HepG2 (cell line): Measurements from ENCODE around the gene GGTA1. TPM values are rescaled to one million over a fixed set of nuclear protein-coding genes. Genes with fewer than 3 reads are reported as not detected.

Experiments
- ATAC-seq: fragments of 200-7000 bp; cut with Tn5 transposase; 3 replicates; pipeline ENCODE4 v1.9.1; 2020; ENCODE audit warnings: mild to moderate bottlenecking, moderate library complexity
- BruUV-seq: library from RNA; stranded (reverse); fragments of 400-500 nt; replicated peaks from 2 replicates; lab custom pipeline; 2021; lab: Mats Ljungman, UMichigan
- CTCF ChIA-PET: fragments of 300-600 bp; formaldehyde crosslinking; extraction: SDS; loops from one replicate; lab custom pipeline; 2021; ENCODE audit warnings: low total read pairs, inconsistent platforms, low intra/inter-chr PET ratio; lab: Yijun Ruan, JAX
- POLR2A ChIA-PET: fragments of 350-600 bp; sonication (Branson Sonifier 250); formaldehyde crosslinking; loops from one replicate; lab custom pipeline; 2020; ENCODE audit warnings: antibody characterized with exemption, inconsistent platforms; lab: Yijun Ruan, JAX
- DNase-seq: peaks from one replicate; pipeline ENCODE4 v3.0.0-alpha.2; 2015; ENCODE audit warnings: low spot score
- FAIRE-seq: peaks from 3 replicates; lab custom pipeline; 2011; peaks lifted over from hg19 to GRCh38; lab: Jason Lieb, UNC
- H2AFZ ChIP-seq: one replicate; pipeline ENCODE4 v1.6.1; 2011; ENCODE audit warnings: low read length, inconsistent platforms
- H3K27ac ChIP-seq: fragments of 300-600 bp; 3 replicates; pipeline ENCODE4 v1.8.0; 2011; ENCODE audit warnings: mixed run types, mild to moderate bottlenecking, mixed read lengths, low read length, inconsistent platforms; ENCODE audit not compliant: insufficient read depth; ENCODE audit errors: extremely low read length
- H3K27me3 ChIP-seq, 2 experiments: fragments of 200-600 bp in 1 of 2; 2 replicates in 1 of 2; 3 replicates in 1 of 2; pipeline versions ENCODE4 v1.6.0 to v1.8.0; 2011; ENCODE audit warnings: low read length in 2 of 2, mild to moderate bottlenecking in 2 of 2, moderate library complexity in 2 of 2, inconsistent platforms in 1 of 2; ENCODE audit not compliant: insufficient read depth in 2 of 2, control insufficient read depth in 1 of 2
- H3K36me3 ChIP-seq, 2 experiments: fragments of 200-600 bp in 1 of 2; replicated peaks in 1 of 2; 2 replicates in 1 of 2; 3 replicates in 1 of 2; pipeline versions ENCODE4 v1.5.1 to v1.8.0; 2011; ENCODE audit warnings: low read length in 2 of 2, inconsistent platforms in 1 of 2; ENCODE audit not compliant: insufficient read depth in 2 of 2, control insufficient read depth in 1 of 2
- H3K4me1 ChIP-seq: 2 replicates; pipeline ENCODE4 v1.5.1; 2012; ENCODE audit warnings: low read length, inconsistent platforms; ENCODE audit not compliant: insufficient read depth
- H3K4me2 ChIP-seq: 2 replicates; pipeline ENCODE4 v1.6.0; 2011; ENCODE audit warnings: low read depth, low read length, inconsistent platforms
- H3K4me3 ChIP-seq, 3 experiments: fragments of 200-600 bp in 1 of 3; sonication (generic), shearing (Covaris generic) in 1 of 3; replicated peaks in 1 of 3; 2 replicates each; pipeline ENCODE4 v1.5.1; 2011 to 2016; ENCODE audit warnings: low read length in 3 of 3, inconsistent platforms in 2 of 3, low read depth in 2 of 3, mild to moderate bottlenecking in 2 of 3, control low read depth in 1 of 3, mixed read lengths in 1 of 3; ENCODE audit not compliant: insufficient read depth in 1 of 3
- H3K79me2 ChIP-seq: one replicate; pipeline ENCODE4 v1.6.1; 2011; ENCODE audit warnings: low read length, inconsistent platforms; ENCODE audit not compliant: insufficient read depth
- H3K9ac ChIP-seq: 2 replicates; pipeline ENCODE4 v1.6.0; 2011; ENCODE audit warnings: mild to moderate bottlenecking, low read depth, low read length, inconsistent platforms; ENCODE audit not compliant: insufficient read depth
- H3K9me3 ChIP-seq: 2 replicates; pipeline ENCODE4 v1.5.1; 2012; ENCODE audit warnings: mild to moderate bottlenecking, low read length
- H4K20me1 ChIP-seq: 2 replicates; pipeline ENCODE4 v1.6.0; 2011; ENCODE audit warnings: inconsistent platforms, mild to moderate bottlenecking, low read length, moderate library complexity; ENCODE audit not compliant: insufficient read depth
- CCAR2 ChIP-seq: fragments of 200-400 bp; formaldehyde crosslinking; optimal IDR thresholded peaks from 2 replicates; pipeline ENCODE3; 2018; ENCODE audit warnings: low read depth, mild to moderate bottlenecking, low read length, moderate library complexity
- ETV5 ChIP-seq: IDR thresholded peaks from 2 replicates; pipeline ENCODE4 v1.6.1; 2018; ENCODE audit warnings: missing biosample characterization, missing genetic modification reagents, inconsistent platforms, borderline replicate concordance
- GZF1 ChIP-seq: sonication (generic); formaldehyde crosslinking; IDR thresholded peaks from 2 replicates; pipeline ENCODE4 v1.5.1; 2020; ENCODE audit warnings: mild to moderate bottlenecking, missing genetic modification reagents
- KDM2A ChIP-seq: sonication (generic); formaldehyde crosslinking; IDR thresholded peaks from 2 replicates; pipeline ENCODE4 v1.4.0; 2020; ENCODE audit warnings: low read depth, missing genetic modification reagents, borderline replicate concordance
- MYC ChIP-seq: sonication (generic); formaldehyde crosslinking; IDR thresholded peaks from 2 replicates; pipeline ENCODE4 v1.9.0; 2021; ENCODE audit warnings: missing genetic modification reagents, borderline replicate concordance
- SUZ12 ChIP-seq: fragments of 150-350 bp; IDR thresholded peaks from 2 replicates; pipeline ENCODE4 v1.6.1; 2014; ENCODE audit warnings: low read depth, low read length
- TBX3 ChIP-seq: fragments of 450-650 bp; IDR thresholded peaks from 2 replicates; pipeline ENCODE4 v1.6.1; 2017; ENCODE audit warnings: antibody characterized with exemption, mild to moderate bottlenecking, inconsistent platforms, borderline replicate concordance
- ZBTB3 ChIP-seq: sonication (generic); formaldehyde crosslinking; IDR thresholded peaks from 2 replicates; pipeline ENCODE4 v1.4.0; 2020; ENCODE audit warnings: low read depth, mild to moderate bottlenecking, moderate library complexity, missing genetic modification reagents, borderline replicate concordance
- ZFP37 ChIP-seq: sonication (generic); formaldehyde crosslinking; IDR thresholded peaks from 2 replicates; pipeline ENCODE4 v1.4.0; 2020; ENCODE audit warnings: missing genetic modification reagents, borderline replicate concordance
- ZNF546 ChIP-seq: sonication (generic); formaldehyde crosslinking; conservative IDR thresholded peaks from 2 replicates; pipeline ENCODE4 v1.8.1; 2023; ENCODE audit warnings: mild to moderate bottlenecking, missing genetic modification reagents
- ZNF674 ChIP-seq: sonication (generic); formaldehyde crosslinking; IDR thresholded peaks from 2 replicates; pipeline ENCODE4 v1.5.0; 2020; ENCODE audit warnings: low read depth, mild to moderate bottlenecking, missing genetic modification reagents
- ZNF772 ChIP-seq: sonication (generic); formaldehyde crosslinking; IDR thresholded peaks from 2 replicates; pipeline ENCODE4 v1.5.0; 2020; ENCODE audit warnings: mild to moderate bottlenecking, missing genetic modification reagents
- whole genome bisulfite sequencing: methylation state at CpG from one replicate; pipeline ENCODE4 v1.1.6; 2017; ENCODE audit warnings: low lambda C conversion rate; 5-methylcytosine and 5-hydroxymethylcytosine counted together
- in situ Hi-C: cut with HindIII; loops from 2 replicates; pipeline ENCODE4 v1.10.0; 2017; ENCODE audit warnings: low pct_unique_long_range_greater_than_20kb; ENCODE audit not compliant: extremely low pct_ligation_motif_present
- intact Hi-C: fragments of 100-400 bp; cut with micrococcal nuclease; formaldehyde crosslinking; loops from one replicate; pipeline ENCODE4 v1.10.0; 2022; ENCODE audit not compliant: unreplicated experiment
- polyA plus RNA-seq, 8 experiments: library from polyadenylated mRNA; depleted of rRNA in 3 of 8; stranded (reverse) in 7 of 8; unstranded in 1 of 8; fragments of >200 nt; fragmentation: Illumina TruSeq in 4 of 8; extraction: Trizol in 4 of 8; gene quantifications; 2 replicates each; pipeline versions ENCODE4 v1.2.1 to v1.2.3, GENCODE V29; 2011 to 2016; ENCODE audit warnings: low read depth in 4 of 8, missing spikeins in 1 of 8, mixed read lengths in 1 of 8; ENCODE audit not compliant: insufficient read depth in 1 of 8
- total RNA-seq, 5 experiments: library from RNA; depleted of rRNA; stranded (reverse); fragments of >200 nt; fragmentation: Illumina TruSeq; extraction: Trizol; gene quantifications; 2 replicates each; pipeline ENCODE4 v1.2.3, GENCODE V29; 2016; ENCODE audit warnings: low read depth in 1 of 5
- TF ChIP-seq, protein P1 (sequence below): sonication (generic); formaldehyde crosslinking; IDR thresholded peaks from 2 replicates; pipeline ENCODE4 v1.4.0; 2020; ENCODE audit warnings: missing genetic modification reagents, borderline replicate concordance
- TF ChIP-seq, protein P2 (sequence below): sonication (generic); formaldehyde crosslinking; IDR thresholded peaks from 2 replicates; pipeline ENCODE4 v1.4.0; 2020; ENCODE audit warnings: mild to moderate bottlenecking, missing genetic modification reagents

Gene GGTA1
- total and polyA plus RNA-seq, 2 of the 13 experiments (the other 11 are each of a cell fraction or from before 2014, with no cell fraction given): not detected

DNA sequence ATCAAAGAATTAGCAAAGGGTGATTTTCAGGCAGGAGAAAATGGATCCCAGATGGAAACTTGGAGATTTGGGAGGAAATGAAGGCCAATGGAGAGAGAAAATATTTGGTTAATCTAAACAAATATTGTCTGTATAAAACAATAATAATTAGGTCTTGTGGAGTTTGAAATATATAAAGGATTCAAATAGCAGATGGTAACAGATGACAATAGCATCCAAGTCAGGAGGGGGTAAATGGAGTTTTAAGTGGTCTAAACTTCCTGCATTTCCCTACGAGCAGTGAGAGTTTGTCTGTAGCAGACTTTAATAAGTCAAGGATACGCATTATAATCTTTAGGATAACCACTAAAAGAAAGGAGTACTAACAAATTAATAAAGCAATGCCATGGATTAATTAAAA is 49.0 kb upstream of the GGTA1 start:
- no peak for ATAC-seq
- Histone ChIP-seq H3K9me3 (no peaks in the 10 kb centered on the region), H2AFZ (no peak overlapping the region), H3K27ac (no peak overlapping the region), H3K4me3 (no peak overlapping the region), H3K4me2 (no peak overlapping the region), H3K27me3 (peaks cover 2 to 21% of the 10 kb centered on the region in 2 experiments; a peak in 3 of 5 replicates), H3K4me1 (0 out of 2 replicates have a peak, but pooled peaks cover 13% of the 10 kb centered on the region), H3K79me2 (no peaks in the 10 kb centered on the region), H3K36me3 (no peaks in the 10 kb centered on the region), H3K9ac (no peak overlapping the region), H4K20me1 (no peaks in the 10 kb centered on the region)
- no peak for DNase-seq
- TF ChIP-seq ZNF674 (CRISPR knock-in tag) (no peak), ZNF772 (CRISPR knock-in tag) (no peak), MYC (CRISPR knock-in tag) (no peak), CCAR2 (no peak), ZBTB3 (CRISPR knock-in tag) (no peak), KDM2A (CRISPR knock-in tag) (no peak), SUZ12 (no peak), ETV5 (no peak), ZFP37 (CRISPR knock-in tag) (no peak), TBX3 (no peak), ZNF546 (CRISPR knock-in tag) (no peak), GZF1 (no peak)
- TF ChIP-seq, protein P1, sequence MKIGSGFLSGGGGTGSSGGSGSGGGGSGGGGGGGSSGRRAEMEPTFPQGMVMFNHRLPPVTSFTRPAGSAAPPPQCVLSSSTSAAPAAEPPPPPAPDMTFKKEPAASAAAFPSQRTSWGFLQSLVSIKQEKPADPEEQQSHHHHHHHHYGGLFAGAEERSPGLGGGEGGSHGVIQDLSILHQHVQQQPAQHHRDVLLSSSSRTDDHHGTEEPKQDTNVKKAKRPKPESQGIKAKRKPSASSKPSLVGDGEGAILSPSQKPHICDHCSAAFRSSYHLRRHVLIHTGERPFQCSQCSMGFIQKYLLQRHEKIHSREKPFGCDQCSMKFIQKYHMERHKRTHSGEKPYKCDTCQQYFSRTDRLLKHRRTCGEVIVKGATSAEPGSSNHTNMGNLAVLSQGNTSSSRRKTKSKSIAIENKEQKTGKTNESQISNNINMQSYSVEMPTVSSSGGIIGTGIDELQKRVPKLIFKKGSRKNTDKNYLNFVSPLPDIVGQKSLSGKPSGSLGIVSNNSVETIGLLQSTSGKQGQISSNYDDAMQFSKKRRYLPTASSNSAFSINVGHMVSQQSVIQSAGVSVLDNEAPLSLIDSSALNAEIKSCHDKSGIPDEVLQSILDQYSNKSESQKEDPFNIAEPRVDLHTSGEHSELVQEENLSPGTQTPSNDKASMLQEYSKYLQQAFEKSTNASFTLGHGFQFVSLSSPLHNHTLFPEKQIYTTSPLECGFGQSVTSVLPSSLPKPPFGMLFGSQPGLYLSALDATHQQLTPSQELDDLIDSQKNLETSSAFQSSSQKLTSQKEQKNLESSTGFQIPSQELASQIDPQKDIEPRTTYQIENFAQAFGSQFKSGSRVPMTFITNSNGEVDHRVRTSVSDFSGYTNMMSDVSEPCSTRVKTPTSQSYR (CRISPR knock-in tag): no peak
- TF ChIP-seq, protein P2, sequence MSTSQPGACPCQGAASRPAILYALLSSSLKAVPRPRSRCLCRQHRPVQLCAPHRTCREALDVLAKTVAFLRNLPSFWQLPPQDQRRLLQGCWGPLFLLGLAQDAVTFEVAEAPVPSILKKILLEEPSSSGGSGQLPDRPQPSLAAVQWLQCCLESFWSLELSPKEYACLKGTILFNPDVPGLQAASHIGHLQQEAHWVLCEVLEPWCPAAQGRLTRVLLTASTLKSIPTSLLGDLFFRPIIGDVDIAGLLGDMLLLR (CRISPR knock-in tag): no peak
- POLR2A ChIA-PET: no interaction called here
- 39% methylated on average over 2 of the region's 2 CpGs for WGBS
- in situ Hi-C loops (loop anchor here (5.0 to 10.0 kb wide), 3 partner anchors 139 to 444 kb away; no protein-coding TSS in a partner anchor), intact Hi-C loops (loop anchor here (5.0 kb wide), 2 partner anchors 64 to 194 kb away; no protein-coding TSS in a partner anchor)
- no peak for FAIRE-seq
- no TSS peak for BruUV-seq
- CTCF ChIA-PET: no interaction called here
